WTC11 (cell line): ENCODE measurements around the gene NEUROG1. TPM values are rescaled to one million over a fixed set of nuclear protein-coding genes. Genes with fewer than 3 reads are reported as not detected.

ENCODE experiments used
- ATAC-seq: fragments of 200-7000 bp; cut with Tn5 transposase; 2 replicates; pipeline ENCODE4 v1.10.0; 2021; ENCODE audit warnings: mild to moderate bottlenecking, moderate library complexity
- CTCF ChIA-PET: fragments of 300-600 bp; sonication (Branson Sonifier 250); formaldehyde crosslinking; loops from one replicate; lab custom pipeline; 2021; ENCODE audit warnings: antibody characterized with exemption; lab: Charles Lee
- POLR2A ChIA-PET: fragments of 350-600 bp; sonication (Branson Sonifier 250); formaldehyde crosslinking; loops from one replicate; lab custom pipeline; 2021; ENCODE audit warnings: antibody characterized with exemption; lab: Charles Lee
- DNase-seq: peaks from one replicate; pipeline ENCODE4 v3.0.0; 2021; ENCODE audit warnings: low spot score
- H3K27ac Mint-ChIP-seq: 2 replicates; pipeline ENCODE4 v1.8.0; 2021; ENCODE audit warnings: mixed read lengths
- H3K27me3 Mint-ChIP-seq: 2 replicates; pipeline ENCODE4 v1.8.0; 2021; ENCODE audit warnings: low read depth, mild to moderate bottlenecking, moderate library complexity, mixed read lengths
- H3K36me3 Mint-ChIP-seq: 2 replicates; pipeline ENCODE4 v1.8.0; 2021; ENCODE audit warnings: mixed read lengths
- H3K4me1 Mint-ChIP-seq: 2 replicates; pipeline ENCODE4 v1.8.0; 2022; ENCODE audit warnings: mixed read lengths
- H3K4me3 Mint-ChIP-seq: 2 replicates; pipeline ENCODE4 v1.8.0; 2021; ENCODE audit warnings: mild to moderate bottlenecking, moderate library complexity, mixed read lengths
- H3K9me3 Mint-ChIP-seq: 2 replicates; pipeline ENCODE4 v1.8.0; 2021; ENCODE audit warnings: mixed read lengths
- GABPB1 ChIP-seq: sonication (generic); formaldehyde crosslinking; IDR thresholded peaks from 2 replicates; pipeline ENCODE4 v1.8.1; 2023; ENCODE audit warnings: mild to moderate bottlenecking, missing genetic modification reagents
- GTF2I ChIP-seq: fragments of 250-450 bp; sonication (Bioruptor Pico); conservative IDR thresholded peaks from 2 replicates; pipeline ENCODE4 v1.4.0; 2021; ENCODE audit warnings: mild to moderate bottlenecking
- HMGA2 ChIP-seq: fragments of 250-450 bp; sonication (Bioruptor Pico); IDR thresholded peaks from 2 replicates; pipeline ENCODE4 v1.4.0; 2021; ENCODE audit warnings: mild to moderate bottlenecking, moderate library complexity
- IRF2 ChIP-seq: sonication (generic); formaldehyde crosslinking; IDR thresholded peaks from 2 replicates; pipeline ENCODE4 v1.8.0; 2022; ENCODE audit warnings: low read depth, missing genetic modification reagents, borderline replicate concordance
- KAT7 ChIP-seq: sonication (generic); formaldehyde crosslinking; IDR thresholded peaks from 2 replicates; pipeline ENCODE4 v1.8.1; 2023; ENCODE audit warnings: missing genetic modification reagents, mild to moderate bottlenecking, borderline replicate concordance
- NR2C2 ChIP-seq: sonication (generic); formaldehyde crosslinking; IDR thresholded peaks from 2 replicates; pipeline ENCODE4 v1.8.0; 2022; ENCODE audit warnings: mild to moderate bottlenecking, missing genetic modification reagents
- SOX15 ChIP-seq: fragments of 250-450 bp; sonication (Bioruptor Pico); IDR thresholded peaks from 2 replicates; pipeline ENCODE4 v1.9.0; 2021; ENCODE audit warnings: mild to moderate bottlenecking
- STAT6 ChIP-seq: sonication (generic); formaldehyde crosslinking; conservative IDR thresholded peaks from 2 replicates; pipeline ENCODE4 v1.8.1; 2023; ENCODE audit warnings: mild to moderate bottlenecking, low read depth, missing genetic modification reagents, moderate library complexity
- TP53 ChIP-seq: sonication (generic); formaldehyde crosslinking; IDR thresholded peaks from 2 replicates; pipeline ENCODE4 v1.8.1; 2023; ENCODE audit warnings: mild to moderate bottlenecking, missing genetic modification reagents
- ZNF219 ChIP-seq: sonication (generic); formaldehyde crosslinking; IDR thresholded peaks from 2 replicates; pipeline ENCODE4 v1.8.0; 2023; ENCODE audit warnings: missing genetic modification reagents, mild to moderate bottlenecking, borderline replicate concordance
- ZNF281 ChIP-seq: sonication (generic); formaldehyde crosslinking; IDR thresholded peaks from 2 replicates; pipeline ENCODE4 v1.8.0; 2023; ENCODE audit warnings: mild to moderate bottlenecking, missing genetic modification reagents
- ZNF423 ChIP-seq: fragments of 250-450 bp; sonication (Bioruptor Pico); IDR thresholded peaks from 2 replicates; pipeline ENCODE4 v2.1.2; 2022; ENCODE audit warnings: mild to moderate bottlenecking, moderate library complexity
- total RNA-seq: library from RNA; stranded (reverse); gene quantifications from 3 replicates; pipeline ENCODE4 v1.2.3, GENCODE V29; 2021
- TF ChIP-seq, protein P1 (sequence below): sonication (generic); formaldehyde crosslinking; IDR thresholded peaks from 2 replicates; pipeline ENCODE4 v1.8.1; 2023; ENCODE audit warnings: mild to moderate bottlenecking, missing genetic modification reagents, moderate library complexity
- TF ChIP-seq, protein P2 (sequence below): sonication (generic); formaldehyde crosslinking; IDR thresholded peaks from 2 replicates; pipeline ENCODE4 v1.8.1; 2023; ENCODE audit warnings: mild to moderate bottlenecking, missing genetic modification reagents
- TF ChIP-seq, protein P3 (sequence below): sonication (generic); formaldehyde crosslinking; IDR thresholded peaks from 2 replicates; pipeline ENCODE4 v1.8.1; 2022; ENCODE audit warnings: low read depth, missing genetic modification reagents, borderline replicate concordance

The NEUROG1 gene
- total RNA-seq, 1 experiment from 2014 or later: 0.13 TPM

DNA sequence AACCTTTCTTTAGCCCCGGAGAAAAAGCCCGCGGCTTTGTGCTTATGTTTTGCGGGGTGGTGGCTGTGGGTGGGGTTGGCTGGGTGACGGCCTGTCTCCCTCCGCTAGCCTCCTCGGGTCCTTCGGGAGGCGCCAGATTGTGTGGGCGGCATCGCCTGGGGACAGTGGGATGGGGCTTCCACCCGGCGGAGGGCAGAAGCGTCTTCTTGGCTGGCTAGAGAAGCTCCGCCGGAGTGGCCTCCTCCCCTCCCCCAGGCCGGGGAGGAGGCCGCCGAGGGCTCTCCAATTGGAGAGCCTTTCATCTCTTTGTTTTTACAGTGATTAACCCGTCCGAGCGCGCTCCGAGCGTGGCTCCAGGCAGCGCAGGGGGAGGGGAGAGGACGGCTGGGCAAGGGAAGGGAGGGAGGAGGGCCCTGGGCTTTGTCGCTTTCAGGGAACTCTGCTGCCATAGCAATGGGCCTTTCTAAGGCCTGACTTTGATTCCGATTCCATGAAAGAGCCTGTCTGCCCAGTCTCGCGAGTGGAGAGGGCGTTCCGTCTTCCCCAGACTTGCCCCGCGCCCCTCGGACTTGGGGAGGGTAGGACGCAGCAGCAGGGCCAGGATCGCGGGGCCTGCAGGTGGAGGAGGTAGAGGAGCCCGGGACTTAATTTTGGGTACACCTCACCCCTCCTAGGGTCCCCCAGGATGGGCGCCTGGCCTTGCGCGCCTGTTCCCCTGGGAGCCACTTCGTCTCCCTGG lies 46.9 kb downstream of the NEUROG1 start:
- Mint-ChIP-seq H3K36me3 (no peaks in the 10 kb centered on the region), H3K27ac (no peak overlapping the region), H3K4me3 (peak overlapping the region; percentile 81), H3K4me1 (peaks cover 55% of the 10 kb centered on the region), H3K27me3 (no peaks in the 10 kb centered on the region; the same call in 1 of the 2 replicates), H3K9me3 (no peaks in the 10 kb centered on the region)
- CTCF ChIA-PET: interaction anchor here (1.0 to 5.8 kb wide), 8 partner anchors 23 to 78 kb away, joined by 3 to 42 read pairs (median 14); no protein-coding TSS in a partner anchor
- peak; percentile 12; the same call in 1 of the 2 replicates for TF ChIP-seq GABPB1 (CRISPR knock-in tag)
- peak; percentile 63; the same call in 1 of the 2 replicates for TF ChIP-seq ZNF281 (CRISPR knock-in tag)
- TF ChIP-seq, protein P1, sequence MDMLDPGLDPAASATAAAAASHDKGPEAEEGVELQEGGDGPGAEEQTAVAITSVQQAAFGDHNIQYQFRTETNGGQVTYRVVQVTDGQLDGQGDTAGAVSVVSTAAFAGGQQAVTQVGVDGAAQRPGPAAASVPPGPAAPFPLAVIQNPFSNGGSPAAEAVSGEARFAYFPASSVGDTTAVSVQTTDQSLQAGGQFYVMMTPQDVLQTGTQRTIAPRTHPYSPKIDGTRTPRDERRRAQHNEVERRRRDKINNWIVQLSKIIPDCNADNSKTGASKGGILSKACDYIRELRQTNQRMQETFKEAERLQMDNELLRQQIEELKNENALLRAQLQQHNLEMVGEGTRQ (CRISPR knock-in tag): no peak
- POLR2A ChIA-PET: interaction anchor here (0.6 to 1.6 kb wide), 3 partner anchors 19 to 47 kb away, joined by 3 read pairs; no protein-coding TSS in a partner anchor
- peak; percentile 86 for DNase-seq
- peak; percentile 56 for ATAC-seq

GRCh38 chr5:135487839-135488514 lies 47.8 kb downstream of the NEUROG1 start:
- Mint-ChIP-seq H3K4me3 (peak overlapping the region; percentile 81), H3K36me3 (no peaks in the 10 kb centered on the region), H3K9me3 (no peaks in the 10 kb centered on the region), H3K27me3 (no peaks in the 10 kb centered on the region; the same call in 1 of the 2 replicates), H3K27ac (no peak overlapping the region), H3K4me1 (peaks cover 58% of the 10 kb centered on the region)
- TF ChIP-seq TP53 (CRISPR knock-in tag) (no peak), HMGA2 (CRISPR knock-in tag) (no peak), IRF2 (CRISPR knock-in tag) (no peak), ZNF219 (CRISPR knock-in tag) (no peak), GTF2I (CRISPR knock-in tag) (no peak), ZNF423 (CRISPR knock-in tag) (no peak), KAT7 (CRISPR knock-in tag) (no peak), SOX15 (CRISPR knock-in tag) (no peak), NR2C2 (CRISPR knock-in tag) (no peak), STAT6 (CRISPR knock-in tag) (no peak)
- TF ChIP-seq, protein P2, sequence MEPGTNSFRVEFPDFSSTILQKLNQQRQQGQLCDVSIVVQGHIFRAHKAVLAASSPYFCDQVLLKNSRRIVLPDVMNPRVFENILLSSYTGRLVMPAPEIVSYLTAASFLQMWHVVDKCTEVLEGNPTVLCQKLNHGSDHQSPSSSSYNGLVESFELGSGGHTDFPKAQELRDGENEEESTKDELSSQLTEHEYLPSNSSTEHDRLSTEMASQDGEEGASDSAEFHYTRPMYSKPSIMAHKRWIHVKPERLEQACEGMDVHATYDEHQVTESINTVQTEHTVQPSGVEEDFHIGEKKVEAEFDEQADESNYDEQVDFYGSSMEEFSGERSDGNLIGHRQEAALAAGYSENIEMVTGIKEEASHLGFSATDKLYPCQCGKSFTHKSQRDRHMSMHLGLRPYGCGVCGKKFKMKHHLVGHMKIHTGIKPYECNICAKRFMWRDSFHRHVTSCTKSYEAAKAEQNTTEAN (CRISPR knock-in tag): no peak
- TF ChIP-seq, protein P3, sequence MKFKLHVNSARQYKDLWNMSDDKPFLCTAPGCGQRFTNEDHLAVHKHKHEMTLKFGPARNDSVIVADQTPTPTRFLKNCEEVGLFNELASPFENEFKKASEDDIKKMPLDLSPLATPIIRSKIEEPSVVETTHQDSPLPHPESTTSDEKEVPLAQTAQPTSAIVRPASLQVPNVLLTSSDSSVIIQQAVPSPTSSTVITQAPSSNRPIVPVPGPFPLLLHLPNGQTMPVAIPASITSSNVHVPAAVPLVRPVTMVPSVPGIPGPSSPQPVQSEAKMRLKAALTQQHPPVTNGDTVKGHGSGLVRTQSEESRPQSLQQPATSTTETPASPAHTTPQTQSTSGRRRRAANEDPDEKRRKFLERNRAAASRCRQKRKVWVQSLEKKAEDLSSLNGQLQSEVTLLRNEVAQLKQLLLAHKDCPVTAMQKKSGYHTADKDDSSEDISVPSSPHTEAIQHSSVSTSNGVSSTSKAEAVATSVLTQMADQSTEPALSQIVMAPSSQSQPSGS (CRISPR knock-in tag): no peak
- ATAC-seq (no peak), DNase-seq (no peak)
- CTCF ChIA-PET: interaction anchor here (0.7 to 5.8 kb wide), 15 partner anchors 9 to 347 kb away, joined by 3 to 42 read pairs (median 6); no protein-coding TSS in a partner anchor
- POLR2A ChIA-PET: interaction anchor here (0.6 to 1.6 kb wide), 2 partner anchors 39 to 48 kb away, joined by 3 read pairs; no protein-coding TSS in a partner anchor
